ENCODE data around the gene CHAT. TPM values are rescaled to one million over a fixed set of nuclear protein-coding genes. Genes with fewer than 3 reads are reported as not detected.

The CHAT gene
- total RNA-seq, 1 experiment from 2014 or later = not detected

DNA sequence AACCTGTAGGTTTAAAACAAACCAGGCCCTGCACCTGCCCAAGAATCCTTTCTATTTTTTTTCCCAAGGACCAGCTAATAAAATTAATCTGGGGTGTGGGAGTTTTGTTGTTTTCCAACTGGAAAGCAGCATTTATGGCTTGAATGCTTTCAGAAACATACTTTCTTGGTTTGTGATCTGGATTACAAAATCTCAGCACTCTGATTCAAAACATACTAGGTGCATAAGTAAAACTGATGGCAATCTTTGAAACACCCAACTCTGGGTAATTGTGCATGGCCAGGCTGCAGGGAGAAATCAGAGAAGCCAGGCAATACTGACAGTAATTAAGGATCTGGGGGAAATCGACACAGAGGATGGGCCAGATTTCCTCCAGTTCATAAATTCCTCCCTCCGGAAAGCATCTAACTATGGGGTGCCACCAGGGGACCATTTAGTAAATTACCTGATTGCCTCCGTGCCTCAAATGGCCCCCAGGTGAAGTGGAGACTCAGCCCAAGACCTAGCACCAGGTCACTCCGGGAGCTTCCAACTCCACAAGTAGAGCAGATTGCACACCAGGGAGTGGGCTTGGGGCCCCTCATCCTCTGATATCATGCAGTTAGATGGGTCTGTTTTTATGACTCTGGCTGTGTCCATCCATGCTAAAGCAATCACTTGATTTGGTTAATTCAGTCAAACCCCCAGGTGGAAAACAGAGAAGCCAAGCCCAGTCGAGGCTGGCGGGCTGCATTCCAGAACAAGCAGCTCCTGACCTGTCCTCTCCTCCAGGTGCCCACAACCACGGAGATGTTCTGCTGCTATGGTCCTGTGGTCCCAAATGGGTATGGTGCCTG lies 50.4 kb downstream of the CHAT start:
- intact Hi-C loops (cut with micrococcal nuclease) = no loop called here
- CTCF ChIA-PET = no interaction called here
- Histone ChIP-seq H3K4me1 (ENCODE audit: control insufficient read depth in 1 of 2, insufficient read depth in 2 of 2, low read length in 2 of 2) (no peaks in the 10 kb centered on the region), H3K36me3 (ENCODE audit: control insufficient read depth in 1 of 2, insufficient read depth in 2 of 2, low read length in 2 of 2) (no peaks in the 10 kb centered on the region), H3K4me3 (replicated peaks in 1 of 2; ENCODE audit: low read depth in 1 of 2, low read length in 2 of 2) (no peak overlapping the region), H4K20me1 (ENCODE audit: insufficient read depth) (no peaks in the 10 kb centered on the region), H2AFZ (ENCODE audit: low read depth, low read length, poor library complexity, severe bottlenecking) (no peak overlapping the region), H3K9me3 (ENCODE audit: control insufficient read depth in 1 of 2, insufficient read depth in 1 of 2, low read depth in 1 of 2, low read length in 2 of 2) (peaks cover 0 to 7% of the 10 kb centered on the region in 2 experiments; a peak in 1 of 4 replicates), H3K27ac (ENCODE audit: low read depth, low read length) (no peak overlapping the region), H3K4me2 (ENCODE audit: low read length) (no peak overlapping the region), H3K9me2 (ENCODE audit: insufficient read depth) (no peaks in the 10 kb centered on the region), H3K9ac (ENCODE audit: low read length) (no peak overlapping the region), H3K79me2 (ENCODE audit: insufficient read depth, low read length) (no peaks in the 10 kb centered on the region), H3K27me3 (ENCODE audit: insufficient read depth, low read length) (peaks cover 25% of the 10 kb centered on the region)
- RAD21 ChIA-PET (ENCODE audit: low non-redundant PET in 1 of 2, low total read pairs in 2 of 2, uncharacterized antibody in 2 of 2, unreplicated experiment in 2 of 2) = no interaction called here
- ATAC-seq (no peak), DNase-seq (ENCODE audit: low read depth, low spot score) (no peak)
- POLR2A ChIA-PET = no interaction called here
- BruUV-seq (replicated peaks) = no TSS peak
- no peak for TF ChIP-seq POLR2AphosphoS5 (IDR thresholded peaks at IDR 0.05; ENCODE audit: low read depth, low read length)
- no peak for TF ChIP-seq TCF7L2 (IDR thresholded peaks at IDR 0.05; ENCODE audit: borderline replicate concordance, extremely low read depth, insufficient read depth, insufficient read length)
- no peak for TF ChIP-seq SP1 (IDR thresholded peaks at IDR 0.05; ENCODE audit: low read depth)
- no peak for TF ChIP-seq FOSL1 (IDR thresholded peaks at IDR 0.05; ENCODE audit: low read depth)
- TF ChIP-seq POLR2A (IDR thresholded peaks at IDR 0.05; ENCODE audit: borderline replicate concordance, extremely low read depth, insufficient read depth, insufficient read length) = no peak
- TF ChIP-seq, protein P1, sequence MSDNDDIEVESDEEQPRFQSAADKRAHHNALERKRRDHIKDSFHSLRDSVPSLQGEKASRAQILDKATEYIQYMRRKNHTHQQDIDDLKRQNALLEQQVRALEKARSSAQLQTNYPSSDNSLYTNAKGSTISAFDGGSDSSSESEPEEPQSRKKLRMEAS (IDR thresholded peaks at IDR 0.05) = no peak
- TF ChIP-seq, protein P2, sequence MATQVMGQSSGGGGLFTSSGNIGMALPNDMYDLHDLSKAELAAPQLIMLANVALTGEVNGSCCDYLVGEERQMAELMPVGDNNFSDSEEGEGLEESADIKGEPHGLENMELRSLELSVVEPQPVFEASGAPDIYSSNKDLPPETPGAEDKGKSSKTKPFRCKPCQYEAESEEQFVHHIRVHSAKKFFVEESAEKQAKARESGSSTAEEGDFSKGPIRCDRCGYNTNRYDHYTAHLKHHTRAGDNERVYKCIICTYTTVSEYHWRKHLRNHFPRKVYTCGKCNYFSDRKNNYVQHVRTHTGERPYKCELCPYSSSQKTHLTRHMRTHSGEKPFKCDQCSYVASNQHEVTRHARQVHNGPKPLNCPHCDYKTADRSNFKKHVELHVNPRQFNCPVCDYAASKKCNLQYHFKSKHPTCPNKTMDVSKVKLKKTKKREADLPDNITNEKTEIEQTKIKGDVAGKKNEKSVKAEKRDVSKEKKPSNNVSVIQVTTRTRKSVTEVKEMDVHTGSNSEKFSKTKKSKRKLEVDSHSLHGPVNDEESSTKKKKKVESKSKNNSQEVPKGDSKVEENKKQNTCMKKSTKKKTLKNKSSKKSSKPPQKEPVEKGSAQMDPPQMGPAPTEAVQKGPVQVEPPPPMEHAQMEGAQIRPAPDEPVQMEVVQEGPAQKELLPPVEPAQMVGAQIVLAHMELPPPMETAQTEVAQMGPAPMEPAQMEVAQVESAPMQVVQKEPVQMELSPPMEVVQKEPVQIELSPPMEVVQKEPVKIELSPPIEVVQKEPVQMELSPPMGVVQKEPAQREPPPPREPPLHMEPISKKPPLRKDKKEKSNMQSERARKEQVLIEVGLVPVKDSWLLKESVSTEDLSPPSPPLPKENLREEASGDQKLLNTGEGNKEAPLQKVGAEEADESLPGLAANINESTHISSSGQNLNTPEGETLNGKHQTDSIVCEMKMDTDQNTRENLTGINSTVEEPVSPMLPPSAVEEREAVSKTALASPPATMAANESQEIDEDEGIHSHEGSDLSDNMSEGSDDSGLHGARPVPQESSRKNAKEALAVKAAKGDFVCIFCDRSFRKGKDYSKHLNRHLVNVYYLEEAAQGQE (IDR thresholded peaks at IDR 0.05; ENCODE audit: low read depth) = no peak
- TF ChIP-seq, protein P3, sequence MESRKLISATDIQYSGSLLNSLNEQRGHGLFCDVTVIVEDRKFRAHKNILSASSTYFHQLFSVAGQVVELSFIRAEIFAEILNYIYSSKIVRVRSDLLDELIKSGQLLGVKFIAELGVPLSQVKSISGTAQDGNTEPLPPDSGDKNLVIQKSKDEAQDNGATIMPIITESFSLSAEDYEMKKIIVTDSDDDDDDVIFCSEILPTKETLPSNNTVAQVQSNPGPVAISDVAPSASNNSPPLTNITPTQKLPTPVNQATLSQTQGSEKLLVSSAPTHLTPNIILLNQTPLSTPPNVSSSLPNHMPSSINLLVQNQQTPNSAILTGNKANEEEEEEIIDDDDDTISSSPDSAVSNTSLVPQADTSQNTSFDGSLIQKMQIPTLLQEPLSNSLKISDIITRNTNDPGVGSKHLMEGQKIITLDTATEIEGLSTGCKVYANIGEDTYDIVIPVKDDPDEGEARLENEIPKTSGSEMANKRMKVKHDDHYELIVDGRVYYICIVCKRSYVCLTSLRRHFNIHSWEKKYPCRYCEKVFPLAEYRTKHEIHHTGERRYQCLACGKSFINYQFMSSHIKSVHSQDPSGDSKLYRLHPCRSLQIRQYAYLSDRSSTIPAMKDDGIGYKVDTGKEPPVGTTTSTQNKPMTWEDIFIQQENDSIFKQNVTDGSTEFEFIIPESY (IDR thresholded peaks at IDR 0.05; ENCODE audit: extremely low read depth, insufficient replicate concordance, low read length) = no peak
- TF ChIP-seq CBX3 (IDR thresholded peaks at IDR 0.05; ENCODE audit: low read depth) = no peak
- no peak for TF ChIP-seq ZNF274 (IDR thresholded peaks at IDR 0.05; ENCODE audit: low read depth, low read length)
- no peak for TF ChIP-seq ZFX (IDR thresholded peaks at IDR 0.05)
- TF ChIP-seq JUND (IDR thresholded peaks at IDR 0.05) = no peak
- no peak for TF ChIP-seq EZH2phosphoT487 (IDR thresholded peaks at IDR 0.05; ENCODE audit: borderline replicate concordance)
- TF ChIP-seq EGR1 (IDR thresholded peaks at IDR 0.05; ENCODE audit: low read depth) = no peak
- TF ChIP-seq ELF1 (IDR thresholded peaks at IDR 0.05; ENCODE audit: borderline replicate concordance, low read depth) = no peak

Measured in HCT116 (cell line).